GM12892 (cell line): Measurements from ENCODE around the gene SH3RF2.

Experiments
- POLR2A ChIP-seq: IDR thresholded peaks from 2 replicates; pipeline ENCODE4 v1.6.1; 2011; ENCODE audit warnings: low read depth, low read length, control low read depth
- POLR2AphosphoS5 ChIP-seq: IDR thresholded peaks from 2 replicates; pipeline ENCODE4 v1.6.1; 2011; ENCODE audit warnings: low read depth, low read length, control low read depth

DNA sequence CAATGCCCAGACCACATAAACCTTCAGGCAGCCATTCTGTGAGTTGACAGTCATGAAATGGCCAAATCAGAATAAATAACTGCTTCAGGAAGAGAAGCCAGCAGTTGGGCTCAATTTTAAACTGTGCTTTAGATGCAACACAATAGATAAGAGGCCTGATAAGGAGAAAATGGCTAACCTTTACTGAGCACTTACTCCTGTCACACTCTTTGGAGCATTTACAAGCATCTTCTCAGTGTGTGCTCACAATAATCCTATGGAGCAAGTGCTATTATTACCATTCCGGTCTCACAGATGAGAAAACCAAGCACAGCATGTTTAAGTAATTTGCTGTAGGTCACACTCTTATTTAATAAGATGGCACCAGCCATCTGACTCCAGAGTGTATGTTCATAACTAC is 11.5 kb upstream of the SH3RF2 start:
- TF ChIP-seq POLR2A (no peak), POLR2AphosphoS5 (no peak)
